K562 (cell line): ENCODE results near the gene PGRMC2. TPM values are rescaled to one million over a fixed set of nuclear protein-coding genes. Genes with fewer than 3 reads are reported as not detected.
A peak's percentile ranks its signal among the peaks of the same experiment; 100 is the strongest.
"Not testable (repeated sequence)": the region's sequence is repeated elsewhere in the genome, so short reads cannot be mapped to it uniquely, and the experiment has no call there.

Experiments
- ATAC-seq: fragments of 200-7000 bp; cut with Tn5 transposase; 3 replicates; pipeline ENCODE4 v1.9.1; 2020; ENCODE audit warnings: moderate library complexity
- BruUV-seq: library from RNA; stranded (reverse); fragments of 400-500 nt; replicated peaks from 2 replicates; lab custom pipeline; 2021; lab: Mats Ljungman, UMichigan
- CTCF ChIA-PET: fragments of 300-600 bp; formaldehyde crosslinking; extraction: SDS; loops from one replicate; lab custom pipeline; 2021; ENCODE audit warnings: low intra/inter-chr PET ratio; lab: Yijun Ruan, JAX
- POLR2A ChIA-PET: fragments of 300-600, 350-650 bp; sonication (Branson Sonifier 250); formaldehyde crosslinking; extraction: SDS; loops from one replicate; lab custom pipeline; 2021; ENCODE audit warnings: antibody characterized with exemption, inconsistent platforms; lab: Yijun Ruan, JAX
- DNase-seq, 4 experiments: peaks; one replicate each; pipeline versions ENCODE4 v3.0.0 to v3.0.0-alpha.2; 2011 to 2018; ENCODE audit warnings: low spot score in 3 of 4, mixed read lengths in 3 of 4; ENCODE audit errors: extremely low read depth in 1 of 4
- FAIRE-seq: peaks from 2 replicates; lab custom pipeline; 2011; peaks lifted over from hg19 to GRCh38; lab: Jason Lieb, UNC
- H2AFZ ChIP-seq: 2 replicates; pipeline ENCODE4 v1.6.0; 2011; ENCODE audit warnings: low read depth, low read length, control low read depth, inconsistent platforms
- H3K27ac ChIP-seq: fragments of 200-600 bp; 3 replicates; pipeline ENCODE4 v1.8.0; 2011; ENCODE audit warnings: low read depth, mild to moderate bottlenecking, control low read depth, inconsistent platforms, low read length, moderate library complexity, mixed read lengths; ENCODE audit errors: extremely low read depth
- H3K27me3 ChIP-seq, 2 experiments: fragments of 300-600 bp in 1 of 2; 2 replicates in 1 of 2; 3 replicates in 1 of 2; pipeline versions ENCODE4 v1.6.0 to v1.8.0; 2011; ENCODE audit warnings: inconsistent platforms in 2 of 2, low read length in 2 of 2, mild to moderate bottlenecking in 1 of 2, mixed read lengths in 1 of 2, moderate library complexity in 1 of 2; ENCODE audit not compliant: control insufficient read depth in 2 of 2, insufficient read depth in 2 of 2
- H3K36me3 ChIP-seq: fragments of 300-600 bp; 3 replicates; pipeline ENCODE4 v1.8.0; 2011; ENCODE audit warnings: mild to moderate bottlenecking, low read length, inconsistent platforms; ENCODE audit not compliant: control insufficient read depth, insufficient read depth
- H3K4me1 ChIP-seq, 2 experiments: fragments of 200-600 bp in 1 of 2; replicated peaks in 1 of 2; 2 replicates in 1 of 2; 3 replicates in 1 of 2; pipeline versions ENCODE4 v1.5.1 to v1.8.0; 2011; ENCODE audit warnings: inconsistent platforms in 2 of 2, low read length in 2 of 2, mild to moderate bottlenecking in 1 of 2, mixed read lengths in 1 of 2, moderate library complexity in 1 of 2; ENCODE audit not compliant: control insufficient read depth in 2 of 2, insufficient read depth in 2 of 2
- H3K4me2 ChIP-seq: 2 replicates; pipeline ENCODE4 v1.6.1; 2011; ENCODE audit warnings: low read length, control low read depth, inconsistent platforms, mixed read lengths; ENCODE audit not compliant: insufficient read depth
- H3K4me3 ChIP-seq: fragments of 200-600 bp; sonication (generic), shearing (Covaris generic); 2 replicates; pipeline ENCODE4 v1.5.1; 2016; ENCODE audit warnings: control low read depth, inconsistent platforms
- H3K79me2 ChIP-seq: fragments of 200-600 bp; 3 replicates; pipeline ENCODE4 v1.8.0; 2011; ENCODE audit warnings: low read length, inconsistent platforms; ENCODE audit not compliant: control insufficient read depth, insufficient read depth
- H3K9ac ChIP-seq, 2 experiments: 2 replicates each; pipeline versions ENCODE4 v1.6.0 to v1.6.1; 2011; ENCODE audit warnings: low read depth in 2 of 2, low read length in 2 of 2, control low read depth in 1 of 2, inconsistent platforms in 1 of 2, mild to moderate bottlenecking in 1 of 2, mixed read lengths in 1 of 2; ENCODE audit not compliant: insufficient read depth in 1 of 2
- H3K9me1 ChIP-seq: one replicate; pipeline ENCODE4 v1.6.0; 2011; ENCODE audit warnings: inconsistent platforms, mild to moderate bottlenecking, low read length, moderate library complexity; ENCODE audit not compliant: control insufficient read depth, insufficient read depth
- H3K9me3 ChIP-seq: replicated peaks from 2 replicates; pipeline ENCODE4 v1.5.1; 2011; ENCODE audit warnings: low read depth, low read length, inconsistent platforms; ENCODE audit not compliant: control insufficient read depth, insufficient read depth
- H4K20me1 ChIP-seq: replicated peaks from 2 replicates; pipeline ENCODE4 v1.6.1; 2011; ENCODE audit warnings: low read length, inconsistent platforms, mixed read lengths; ENCODE audit not compliant: control insufficient read depth, insufficient read depth
- ARID1B ChIP-seq: fragments of 450-650 bp; IDR thresholded peaks from 2 replicates; pipeline ENCODE4 v1.6.1; 2016; ENCODE audit warnings: antibody characterized with exemption, mild to moderate bottlenecking, inconsistent platforms
- CBFA2T2 ChIP-seq: fragments of 450-650 bp; conservative IDR thresholded peaks from 2 replicates; pipeline ENCODE4 v1.6.1; 2017; ENCODE audit warnings: mild to moderate bottlenecking
- CBFA2T3 ChIP-seq: fragments of 450-650 bp; IDR thresholded peaks from 2 replicates; pipeline ENCODE4 v1.6.1; 2017
- FOXM1 ChIP-seq, 2 experiments: fragments of 450-650 bp in 1 of 2; sonication (generic) in 1 of 2; formaldehyde crosslinking in 1 of 2; IDR thresholded peaks; 2 replicates each; pipeline versions ENCODE4 v1.6.1 to v1.9.0; 2017 to 2022; ENCODE audit warnings: low read depth in 2 of 2, mild to moderate bottlenecking in 2 of 2, missing genetic modification reagents in 1 of 2, moderate library complexity in 1 of 2
- GATA2 ChIP-seq: sonication (generic); formaldehyde crosslinking; IDR thresholded peaks from 2 replicates; pipeline ENCODE4 v1.4.0; 2020; ENCODE audit warnings: mild to moderate bottlenecking, missing genetic modification reagents
- HDAC1 ChIP-seq, 2 experiments: fragments of 450-650 bp; IDR thresholded peaks; 2 replicates each; pipeline ENCODE4 v1.6.1; 2016 to 2017; ENCODE audit warnings: inconsistent platforms in 1 of 2, mild to moderate bottlenecking in 1 of 2, moderate library complexity in 1 of 2
- HDAC2 ChIP-seq: fragments of 450-650 bp; IDR thresholded peaks from 2 replicates; pipeline ENCODE4 v1.6.1; 2016; ENCODE audit warnings: mild to moderate bottlenecking
- KDM1A ChIP-seq, 2 experiments: fragments of 450-650 bp; IDR thresholded peaks; 2 replicates each; pipeline ENCODE4 v1.6.1; 2016; ENCODE audit warnings: mild to moderate bottlenecking in 2 of 2
- MTA2 ChIP-seq: fragments of 450-650 bp; IDR thresholded peaks from 2 replicates; pipeline ENCODE4 v1.6.1; 2016; ENCODE audit warnings: low read depth
- NCOR1 ChIP-seq: fragments of 450-650 bp; IDR thresholded peaks from 2 replicates; pipeline ENCODE4 v1.6.1; 2016; ENCODE audit warnings: mild to moderate bottlenecking, moderate library complexity
- NFIC ChIP-seq: fragments of 450-650 bp; IDR thresholded peaks from 2 replicates; pipeline ENCODE4 v1.6.1; 2017; ENCODE audit warnings: mild to moderate bottlenecking, inconsistent platforms
- NR2C1 ChIP-seq, 2 experiments: fragments of 450-650 bp; IDR thresholded peaks; 2 replicates each; pipeline ENCODE4 v1.6.1; 2017; ENCODE audit warnings: mild to moderate bottlenecking in 2 of 2, antibody characterized with exemption in 1 of 2, inconsistent platforms in 1 of 2, missing compliant biosample characterization in 1 of 2, missing genetic modification characterization in 1 of 2
- NR2C2 ChIP-seq, 2 experiments: fragments of 200-800 bp in 1 of 2; sonication (Bioruptor generic) in 1 of 2; sonication (generic) in 1 of 2; formaldehyde crosslinking in 1 of 2; IDR thresholded peaks; 2 replicates each; pipeline versions ENCODE4 v1.6.1 to v1.8.0; 2016 to 2022; ENCODE audit warnings: mild to moderate bottlenecking in 1 of 2, missing compliant biosample characterization in 1 of 2, missing genetic modification characterization in 1 of 2, missing genetic modification reagents in 1 of 2
- RCOR1 ChIP-seq, 2 experiments: IDR thresholded peaks; 2 replicates each; pipeline ENCODE4 v1.6.1; 2012; ENCODE audit warnings: low read depth in 2 of 2, low read length in 2 of 2, borderline replicate concordance in 1 of 2, improper control_type of control experiment in 1 of 2
- SMARCA4 ChIP-seq: fragments of 450-650 bp; IDR thresholded peaks from 2 replicates; pipeline ENCODE4 v1.6.1; 2016
- SMARCE1 ChIP-seq: fragments of 450-650 bp; IDR thresholded peaks from 2 replicates; pipeline ENCODE4 v1.7.1; 2016; ENCODE audit warnings: mild to moderate bottlenecking
- SOX6 ChIP-seq: fragments of 450-650 bp; IDR thresholded peaks from 2 replicates; pipeline ENCODE4 v1.6.1; 2014; ENCODE audit warnings: mild to moderate bottlenecking
- TAL1 ChIP-seq: fragments of 450-650 bp; IDR thresholded peaks from 2 replicates; pipeline ENCODE4 v1.6.1; 2016; ENCODE audit warnings: mild to moderate bottlenecking
- TCF3 ChIP-seq: sonication (generic); formaldehyde crosslinking; IDR thresholded peaks from 2 replicates; pipeline ENCODE4 v1.4.0; 2020; ENCODE audit warnings: mild to moderate bottlenecking, missing genetic modification reagents
- TEAD1 ChIP-seq, 2 experiments: fragments of 450-650 bp in 1 of 2; sonication (generic) in 1 of 2; formaldehyde crosslinking; IDR thresholded peaks; 2 replicates each; pipeline versions ENCODE4 v1.4.0 to v1.8.0; 2020 to 2022; ENCODE audit warnings: mild to moderate bottlenecking in 2 of 2, missing genetic modification reagents in 1 of 2
- TEAD4 ChIP-seq, 2 experiments: sonication (generic) in 1 of 2; formaldehyde crosslinking in 1 of 2; IDR thresholded peaks; 2 replicates each; pipeline versions ENCODE4 v1.6.1 to v1.8.0; 2012 to 2022; ENCODE audit warnings: borderline replicate concordance in 1 of 2, inconsistent platforms in 1 of 2, low read length in 1 of 2, mild to moderate bottlenecking in 1 of 2, missing genetic modification reagents in 1 of 2
- TRIM24 ChIP-seq, 2 experiments: fragments of 450-650 bp; IDR thresholded peaks; 2 replicates each; pipeline ENCODE4 v1.6.1; 2016
- WGBS: fragments of 100-300 bp; shearing (Covaris generic); methylation state at CpG from one replicate; pipeline ENCODE4 v1.1.6; 2016; ENCODE audit warnings: low coverage, mixed read lengths; ENCODE audit not compliant: insufficient coverage; ENCODE audit errors: missing lambda C conversion rate; 5-methylcytosine and 5-hydroxymethylcytosine counted together
- in situ Hi-C: fragments of 300-500 bp; cut with MboI; formaldehyde crosslinking; loops from 4 replicates; pipeline ENCODE4 v1.15.0; 2018; ENCODE audit warnings: inconsistent platforms, mixed read lengths
- intact Hi-C: fragments of 100-400 bp; cut with micrococcal nuclease; formaldehyde crosslinking; loops from 2 replicates; pipeline ENCODE4 v1.14.2; 2022
- polyA plus RNA-seq, 8 experiments: library from polyadenylated mRNA; depleted of rRNA in 4 of 8; stranded (reverse) in 5 of 8; unstranded in 3 of 8; fragments of >200 nt; fragmentation: Nextera tagmentation in 2 of 8; fragmentation: Illumina TruSeq in 1 of 8; extraction: Ambion mirVana in 2 of 8; extraction: Trizol in 1 of 8; gene quantifications; 2 replicates each; pipeline versions ENCODE4 v1.2.1 to v1.2.3, GENCODE V29; 2011 to 2014; ENCODE audit warnings: inconsistent platforms in 1 of 8, missing spikeins in 1 of 8
- total RNA-seq, 7 experiments: library from RNA; depleted of rRNA in 6 of 7; stranded (reverse); fragments of >200 nt in 6 of 7; fragmentation: Illumina TruSeq in 2 of 7; extraction: Trizol in 2 of 7; gene quantifications; 2 replicates each; pipeline versions ENCODE4 v1.2.1 to v1.2.3, GENCODE V29; 2011 to 2021; ENCODE audit warnings: low replicate concordance in 1 of 7
- TF ChIP-seq, protein P1 (sequence below): sonication (generic); IDR thresholded peaks from 2 replicates; pipeline ENCODE4 v1.6.1; 2016

PGRMC2 gene
- total and polyA plus RNA-seq, 9 of the 15 experiments (the other 6 are each of a cell fraction or from before 2014, with no cell fraction given) = 12.4 to 81.3 (median 22.7) TPM

DNA sequence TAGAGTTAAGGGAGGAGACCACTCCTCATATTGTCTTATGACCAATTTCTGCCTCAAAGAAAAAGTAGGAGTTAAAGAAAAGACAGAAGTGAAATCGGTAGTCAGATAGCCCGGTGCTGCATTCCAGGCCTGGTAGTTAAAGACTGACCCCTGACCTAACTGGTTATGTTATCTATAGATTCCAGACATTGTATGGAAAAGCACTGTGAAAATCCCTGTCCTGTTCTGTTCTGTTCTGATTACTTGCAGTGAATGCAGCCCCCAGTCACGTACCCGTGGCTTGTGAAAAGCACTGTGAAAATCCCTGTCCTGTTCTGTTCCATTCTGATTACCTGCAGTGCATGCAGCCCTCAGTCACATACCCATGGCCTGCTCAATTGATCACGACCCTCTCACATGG is 27.7 kb downstream of the PGRMC2 start:
- H3K9me3 ChIP-seq; CTCF ChIA-PET; H3K4me2 ChIP-seq; H3K36me3 ChIP-seq; H3K27ac ChIP-seq; H3K4me1 ChIP-seq; in situ Hi-C loops; intact Hi-C loops; BruUV-seq; H3K9me1 ChIP-seq; H3K27me3 ChIP-seq; H3K4me3 ChIP-seq; H2AFZ ChIP-seq; H3K9ac ChIP-seq; FAIRE-seq; H3K79me2 ChIP-seq; H4K20me1 ChIP-seq; TF ChIP-seq FOXM1 (CRISPR knock-in tag; IDR thresholded peaks at IDR 0.05; ENCODE audit: low read depth); NR2C2 (CRISPR knock-in tag; IDR thresholded peaks at IDR 0.05); TEAD4 (CRISPR knock-in tag; IDR thresholded peaks at IDR 0.05; ENCODE audit: borderline replicate concordance): not testable (repeated sequence)
- POLR2A ChIA-PET = interaction anchor here (0.7 kb wide), 1 partner anchor 16 kb away, joined by 3 read pairs; no protein-coding TSS in a partner anchor
- ATAC-seq (peak; percentile 56), DNase-seq (peak in 1 of 4 experiments; percentile 39)
- peak; percentile 94 for TF ChIP-seq HDAC2
- TF ChIP-seq RCOR1 (IDR thresholded peaks at IDR 0.05; ENCODE audit: borderline replicate concordance in 1 of 2, low read depth in 2 of 2, low read length in 2 of 2) = peak in 1 of 2 experiments; percentile 79; a peak in 3 of 4 replicates
- TF ChIP-seq MTA2 = peak; percentile 70
- 0 out of 4 replicates have a peak, but pooled peaks of 1 of the 2 experiments have one; percentile 40 for TF ChIP-seq TEAD1 (CRISPR knock-in tag; IDR thresholded peaks at IDR 0.05)
- peak; percentile 44; the same call in 1 of the 2 replicates for TF ChIP-seq FOXM1 (IDR thresholded peaks at IDR 0.05; ENCODE audit: low read depth)
- peak; percentile 43 to 55; a peak in 1 of 4 replicates for TF ChIP-seq TRIM24 (IDR thresholded peaks at IDR 0.05)
- 0 out of 2 replicates have a peak, but pooled peaks have one; percentile 35 for TF ChIP-seq NFIC
- TF ChIP-seq TAL1 = peak; percentile 82
- peak; percentile 82 for TF ChIP-seq ARID1B
- TF ChIP-seq SMARCA4 = 0 out of 2 replicates have a peak, but pooled peaks have one; percentile 30
- TF ChIP-seq, protein P1, sequence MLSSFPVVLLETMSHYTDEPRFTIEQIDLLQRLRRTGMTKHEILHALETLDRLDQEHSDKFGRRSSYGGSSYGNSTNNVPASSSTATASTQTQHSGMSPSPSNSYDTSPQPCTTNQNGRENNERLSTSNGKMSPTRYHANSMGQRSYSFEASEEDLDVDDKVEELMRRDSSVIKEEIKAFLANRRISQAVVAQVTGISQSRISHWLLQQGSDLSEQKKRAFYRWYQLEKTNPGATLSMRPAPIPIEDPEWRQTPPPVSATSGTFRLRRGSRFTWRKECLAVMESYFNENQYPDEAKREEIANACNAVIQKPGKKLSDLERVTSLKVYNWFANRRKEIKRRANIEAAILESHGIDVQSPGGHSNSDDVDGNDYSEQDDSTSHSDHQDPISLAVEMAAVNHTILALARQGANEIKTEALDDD = peak; percentile 59; the same call in 1 of the 2 replicates
- TF ChIP-seq SMARCE1 = 0 out of 2 replicates have a peak, but pooled peaks have one; percentile 31
- TF ChIP-seq KDM1A (IDR thresholded peaks at IDR 0.05) = peak; percentile 97
- peak; percentile 81 for TF ChIP-seq TCF3 (CRISPR knock-in tag)
- peak; percentile 28; the same call in 1 of the 2 replicates for TF ChIP-seq NR2C2 (tag; IDR thresholded peaks at IDR 0.05)
- peak; percentile 89 for TF ChIP-seq CBFA2T3
- peak in 1 of 2 experiments; percentile 85; a peak in 2 of 4 replicates for TF ChIP-seq HDAC1 (IDR thresholded peaks at IDR 0.05)
- TF ChIP-seq SOX6 = peak; percentile 63; the same call in 1 of the 2 replicates
- peak; percentile 79 for TF ChIP-seq CBFA2T2
- peak; percentile 72; the same call in 1 of the 2 replicates for TF ChIP-seq NR2C1 (IDR thresholded peaks at IDR 0.05)
- TF ChIP-seq NR2C1 (tag; IDR thresholded peaks at IDR 0.05) = peak; percentile 77
- peak; percentile 68 for TF ChIP-seq NCOR1
- TF ChIP-seq TEAD4 (IDR thresholded peaks at IDR 0.05; ENCODE audit: low read length) = peak; percentile 68
- TF ChIP-seq GATA2 = 0 out of 2 replicates have a peak, but pooled peaks have one; percentile 37
- 2% methylated on average over 5 of the region's 5 CpGs for WGBS
